NCI-H187 (cell line): ENCODE measurements around the gene PCSK5.
"Not testable (repeated sequence)": the region's sequence is repeated elsewhere in the genome, so short reads cannot be mapped to it uniquely, and the experiment has no call there.

ENCODE experiments used
- DNase-seq, 2 experiments: peaks; one replicate each; lab custom pipeline; 2025; lab: John Stamatoyannopoulos, UW

Gene PCSK5

DNA sequence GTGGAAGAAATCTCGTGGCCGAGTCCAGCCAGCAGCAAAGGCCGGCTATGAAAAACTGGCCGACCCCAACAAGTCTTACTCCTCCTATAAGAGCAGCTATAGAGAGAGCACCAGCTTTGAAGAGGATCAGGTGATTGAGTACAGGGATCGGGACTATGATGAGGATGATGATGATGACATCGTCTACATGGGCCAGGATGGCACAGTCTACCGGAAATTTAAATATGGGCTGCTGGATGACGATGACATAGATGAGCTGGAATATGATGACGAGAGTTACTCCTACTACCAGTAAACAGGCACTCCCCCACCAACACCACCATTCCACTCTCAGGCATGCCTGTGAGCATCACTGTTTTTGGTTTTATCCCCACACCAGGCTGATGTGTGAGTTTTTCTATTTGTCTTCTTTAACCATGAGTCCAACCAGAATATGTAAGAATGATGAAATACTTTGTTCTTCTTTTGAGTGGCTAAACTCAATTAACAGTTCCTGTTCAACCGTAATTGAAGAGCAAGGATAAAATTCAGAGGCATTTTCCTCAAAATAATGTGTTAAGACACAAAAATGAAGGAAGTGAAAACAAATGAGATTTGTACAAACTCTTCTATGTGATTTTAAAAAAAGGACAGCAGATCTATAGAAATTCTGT lies 468.3 kb downstream of the PCSK5 start:
- no peak for DNase-seq

DNA sequence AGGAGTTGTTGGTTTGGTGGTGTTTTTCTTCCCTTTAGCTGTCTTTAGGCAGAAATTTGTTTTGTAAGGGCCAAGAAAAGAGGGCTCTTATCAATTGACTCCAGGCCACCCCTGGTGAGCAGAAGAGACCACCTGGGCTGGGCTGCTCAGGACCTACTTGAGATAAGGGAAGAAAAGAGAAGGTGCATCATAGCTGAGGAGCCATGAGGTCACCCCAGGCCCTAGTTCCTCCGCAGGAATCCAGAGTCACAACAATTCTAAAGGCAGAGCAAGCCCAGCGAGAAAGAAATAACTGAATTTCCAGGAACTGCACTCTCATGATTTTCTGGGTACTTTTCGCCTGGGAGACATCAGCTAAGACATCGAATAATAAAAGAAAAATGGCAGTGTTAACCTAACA lies 468.9 kb downstream of the PCSK5 start:
- no peak for DNase-seq

DNA sequence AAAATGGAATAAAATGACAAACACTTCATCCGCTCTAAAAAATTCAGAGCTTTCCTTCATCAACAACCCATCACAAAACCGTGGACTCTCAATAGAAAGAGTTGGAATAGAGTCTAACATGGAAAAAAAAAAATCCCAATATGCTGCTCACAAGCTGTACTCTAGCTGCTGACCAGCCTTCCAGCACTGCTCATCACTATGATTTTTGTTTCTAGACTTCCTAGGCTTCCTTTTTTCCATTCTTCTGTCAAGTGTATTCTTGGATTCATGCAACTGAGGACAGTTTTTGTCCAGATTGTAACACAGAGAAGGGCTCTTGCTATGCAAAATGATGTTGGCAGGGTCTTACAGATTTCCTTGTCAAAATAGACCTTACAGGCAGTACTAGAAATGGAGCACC lies 469.3 kb downstream of the PCSK5 start:
- no peak for DNase-seq

- DNase-seq = not testable (repeated sequence)
Observed at GRCh38 chr9:76362332-76363031, 472.0 kb downstream of the PCSK5 start.

DNA sequence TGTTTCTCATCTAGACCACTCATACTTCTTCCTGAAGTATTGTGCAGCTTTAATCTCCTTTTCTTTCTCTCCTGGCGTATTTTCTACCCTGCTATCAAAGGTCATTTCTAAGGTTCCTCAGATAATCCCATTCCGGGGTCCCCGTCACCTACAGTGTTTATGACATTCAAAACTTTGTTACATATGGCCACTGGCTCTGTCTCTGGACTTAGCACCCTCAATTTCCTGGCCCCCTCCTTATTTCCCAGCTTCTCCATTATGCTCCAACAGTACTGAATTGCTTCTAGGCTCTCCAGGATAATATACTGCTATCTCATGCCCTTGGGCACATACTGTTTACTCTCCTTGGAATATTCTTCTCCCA lies 472.5 kb downstream of the PCSK5 start:
- DNase-seq = no peak

GRCh38 chr9:76365028-76365427 lies 474.6 kb downstream of the PCSK5 start:
- DNase-seq = no peak

DNA sequence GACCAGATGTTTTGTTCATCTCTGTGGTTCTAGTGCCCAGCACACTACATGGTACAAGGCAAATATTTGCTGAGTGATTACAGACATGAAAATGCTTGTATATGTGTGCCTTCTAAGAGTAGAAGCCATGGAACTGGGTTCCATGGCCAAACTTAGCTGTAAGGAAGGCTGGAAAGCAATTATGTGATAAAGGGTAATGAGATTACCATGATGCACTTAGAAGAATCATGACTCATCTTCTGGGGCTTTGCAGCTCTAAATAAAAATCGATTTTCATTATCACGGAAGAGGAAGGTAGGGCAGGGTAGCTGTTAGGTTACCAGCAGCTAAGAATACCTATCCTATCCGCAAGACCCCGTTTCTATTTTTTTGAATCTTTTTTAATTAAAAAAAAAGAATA lies 475.8 kb downstream of the PCSK5 start:
- DNase-seq = no peak

GRCh38 chr9:76369583-76369982 lies 479.1 kb downstream of the PCSK5 start:
- peak; percentile 75 to 76 for DNase-seq

DNA sequence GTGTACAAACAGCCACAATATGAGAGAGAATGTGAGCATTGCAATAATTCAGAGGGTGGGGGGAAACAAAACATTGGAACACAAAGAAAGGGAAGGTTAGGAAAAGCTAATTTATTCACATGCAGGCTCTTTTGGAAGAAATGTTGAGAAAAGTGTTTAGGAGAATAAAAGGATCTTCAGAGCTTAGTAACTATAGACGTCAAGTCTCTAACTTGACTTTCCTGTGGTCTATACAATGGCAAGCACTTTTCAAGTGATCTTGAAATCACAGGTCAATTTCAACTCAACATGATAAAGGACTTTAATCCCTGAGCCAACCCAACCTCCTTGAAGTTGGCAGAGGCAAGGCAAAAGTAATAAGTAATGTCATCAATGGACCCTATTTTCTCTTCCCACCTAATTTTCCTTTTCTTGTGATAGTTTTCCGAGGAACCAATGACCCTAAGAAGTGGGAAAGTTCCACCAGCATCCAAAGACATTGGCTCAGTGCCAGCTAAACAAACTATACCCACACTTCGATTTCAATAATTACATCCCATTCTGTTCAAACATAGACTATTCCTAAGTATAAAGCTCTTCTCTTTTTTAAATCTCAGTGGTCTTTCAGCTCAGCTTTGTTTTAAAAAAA lies 480.0 kb downstream of the PCSK5 start:
- DNase-seq = no peak

- DNase-seq = no peak
Observed at GRCh38 chr9:76371901-76372300, 481.4 kb downstream of the PCSK5 start.

DNA sequence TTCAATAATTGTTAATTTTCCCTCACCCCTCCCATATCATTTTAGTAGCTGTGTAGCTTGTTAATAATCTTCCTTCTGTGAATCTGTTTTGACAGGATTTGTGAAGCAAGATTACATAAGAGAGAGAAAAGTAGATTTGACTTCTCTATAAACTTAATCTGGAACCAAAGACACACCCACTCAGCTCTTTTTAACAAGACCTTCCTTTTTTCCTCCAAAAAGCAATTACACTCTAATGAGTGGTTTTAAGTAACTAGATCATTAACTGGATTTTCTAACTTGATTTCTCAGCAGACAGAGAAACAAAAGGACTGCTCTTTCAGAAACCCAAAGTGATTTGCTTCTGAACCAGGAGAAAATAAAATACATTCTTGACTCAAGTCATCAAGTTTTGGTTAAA lies 481.9 kb downstream of the PCSK5 start:
- DNase-seq = no peak

DNA sequence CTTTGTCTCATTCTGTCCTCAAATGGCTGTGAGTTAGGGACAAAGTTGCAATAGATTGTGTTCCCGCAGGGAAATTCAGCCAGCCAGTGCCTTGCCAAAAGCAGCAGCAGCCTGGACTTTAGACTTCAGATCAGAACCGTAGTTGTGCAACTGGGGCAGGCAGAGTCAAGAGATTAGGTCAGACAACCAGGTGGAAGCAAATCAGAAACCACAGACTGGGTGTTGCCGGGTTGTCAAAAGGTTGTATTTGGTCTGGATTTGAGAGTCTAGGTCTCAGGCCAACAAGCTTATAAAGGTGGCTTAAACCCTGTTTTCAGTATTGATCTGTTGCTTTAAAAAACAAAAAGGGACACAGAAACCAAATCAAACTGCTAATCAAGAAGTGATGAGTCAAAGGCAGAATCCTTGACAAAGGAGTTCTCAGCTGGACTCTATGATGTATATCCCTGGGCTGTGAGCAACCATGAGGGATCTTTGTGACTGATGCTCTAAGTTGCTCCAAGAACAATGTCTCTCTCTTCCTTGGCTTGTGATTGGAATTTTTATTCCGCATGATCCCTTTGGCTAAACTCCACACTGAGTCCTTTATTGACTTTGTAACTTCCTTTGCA lies 482.8 kb downstream of the PCSK5 start:
- no peak for DNase-seq

GRCh38 chr9:76373784-76374474 lies 483.5 kb downstream of the PCSK5 start:
- no peak for DNase-seq

- DNase-seq = no peak
Observed at GRCh38 chr9:76374783-76375559, 484.5 kb downstream of the PCSK5 start.

- no peak for DNase-seq
Observed at GRCh38 chr9:76377791-76378190, 487.3 kb downstream of the PCSK5 start.

GRCh38 chr9:76378367-76379073 lies 488.0 kb downstream of the PCSK5 start:
- no peak for DNase-seq

- DNase-seq = no peak
Observed at GRCh38 chr9:76379494-76379893, 489.0 kb downstream of the PCSK5 start.

DNA sequence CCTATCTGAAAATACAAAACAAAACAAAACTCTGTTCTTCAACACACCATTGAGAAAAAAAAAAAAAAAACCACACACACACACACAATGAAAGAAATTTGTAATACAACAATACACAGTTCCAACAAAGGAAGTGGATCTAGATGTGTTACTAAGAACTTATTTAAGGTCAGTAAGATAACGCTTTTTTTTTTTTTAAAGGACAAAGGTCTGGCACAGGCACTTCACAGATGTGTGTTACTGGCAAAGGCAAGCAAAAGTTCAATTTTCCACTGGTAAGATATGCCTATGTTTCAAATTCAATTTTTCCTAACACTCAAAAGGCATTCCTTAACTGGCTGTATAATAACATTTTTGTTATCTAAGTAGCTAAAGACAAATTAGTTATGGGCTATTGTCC lies 500.2 kb downstream of the PCSK5 start:
- DNase-seq = no peak

DNA sequence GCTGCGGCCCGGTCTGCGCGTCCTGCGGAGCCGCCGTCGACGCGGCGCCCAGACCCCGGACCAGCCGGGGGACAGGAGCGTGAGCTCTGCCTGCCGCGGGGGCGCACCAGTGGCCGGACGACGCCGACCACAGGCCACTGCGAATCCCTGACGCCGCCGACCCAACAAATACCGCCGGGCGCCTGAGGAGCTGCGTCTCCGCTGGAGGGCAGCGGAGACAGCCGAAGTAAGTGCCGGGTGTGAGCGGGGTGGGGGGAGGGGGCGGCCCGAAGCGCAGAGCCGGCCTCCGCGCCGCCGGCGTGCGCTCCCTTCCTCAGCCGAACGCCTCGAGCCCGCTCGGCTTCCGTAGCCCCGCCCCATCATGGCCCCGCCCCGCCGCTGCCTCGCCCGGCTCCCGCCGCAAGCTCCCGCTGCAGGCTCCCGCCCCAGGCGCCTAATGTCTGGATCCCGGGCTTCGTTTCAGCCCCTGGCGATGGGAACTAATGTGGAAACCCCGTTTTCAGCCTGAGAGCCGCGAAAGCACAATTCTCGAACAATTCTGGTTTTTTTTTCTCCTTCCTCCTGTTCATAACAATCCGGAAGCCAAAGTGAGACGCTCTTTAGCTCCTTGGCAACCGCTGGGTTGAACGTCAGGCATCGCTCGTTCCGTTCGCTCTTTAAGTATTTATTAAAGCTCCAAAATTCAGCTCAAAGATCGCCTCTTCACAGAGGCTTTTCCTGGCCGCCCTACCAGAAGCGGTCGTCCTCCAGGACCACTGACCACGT lies 503.9 kb downstream of the PCSK5 start, which contains the start of gene RFK:
RFK (minus strand) TSS at position 232 of the 765 bp plus-strand sequence. CDS start 255 bp downstream, outside the sequence.
- DNase-seq = peak; percentile 56 to 64

- DNase-seq = no peak
Observed at GRCh38 chr9:76394960-76395252, 504.4 kb downstream of the PCSK5 start.
